ENCODE data around the gene OR52B6. TPM values are rescaled to one million over a fixed set of nuclear protein-coding genes. Genes with fewer than 3 reads are reported as not detected.
"Not testable (repeated sequence)": the region's sequence is repeated elsewhere in the genome, so short reads cannot be mapped to it uniquely, and the experiment has no call there.

OR52B6 gene
- total and polyA plus RNA-seq, 8 donors: not detected

DNA sequence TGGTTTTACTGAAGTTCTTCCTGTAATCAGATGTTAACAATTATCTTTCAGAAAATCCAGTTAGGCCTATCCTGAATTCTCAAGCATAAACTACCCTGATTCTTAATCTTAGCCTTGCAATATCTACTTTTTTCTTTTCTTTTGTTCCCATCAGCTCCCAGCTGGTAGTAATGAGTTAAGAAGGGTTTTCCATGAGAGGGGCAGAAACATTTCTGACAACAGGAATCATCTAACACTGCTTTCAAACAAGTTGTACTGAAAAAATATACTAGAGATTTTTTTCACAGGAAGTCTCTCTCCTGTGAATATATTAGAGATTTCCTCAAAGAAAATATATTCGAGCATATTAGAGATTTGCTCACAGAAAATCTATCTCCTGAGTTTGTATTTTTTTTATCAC, 12.5 kb downstream of the OR52B6 start:
- Histone ChIP-seq H3K4me3 (no peak overlapping the region), H3K36me3 (peaks cover 0 to 5% (median 0%) of the 10 kb centered on the region in 4 donors), H3K27me3 (no peaks in the 10 kb centered on the region), H3K9me3 (no peaks in the 10 kb centered on the region), H3K4me1 (peaks cover 5 to 19% (median 9%) of the 10 kb centered on the region in 4 donors), H3K27ac (no peak overlapping the region)
- intact Hi-C loops (cut with DNase I; ENCODE audit: low total_unique reads): no loop called here
- WGBS, 5 donors: 20 to 36% (median 26%) methylated on average over 1 of the region's 1 CpG
- no peak for DNase-seq
- TF ChIP-seq, protein P1, sequence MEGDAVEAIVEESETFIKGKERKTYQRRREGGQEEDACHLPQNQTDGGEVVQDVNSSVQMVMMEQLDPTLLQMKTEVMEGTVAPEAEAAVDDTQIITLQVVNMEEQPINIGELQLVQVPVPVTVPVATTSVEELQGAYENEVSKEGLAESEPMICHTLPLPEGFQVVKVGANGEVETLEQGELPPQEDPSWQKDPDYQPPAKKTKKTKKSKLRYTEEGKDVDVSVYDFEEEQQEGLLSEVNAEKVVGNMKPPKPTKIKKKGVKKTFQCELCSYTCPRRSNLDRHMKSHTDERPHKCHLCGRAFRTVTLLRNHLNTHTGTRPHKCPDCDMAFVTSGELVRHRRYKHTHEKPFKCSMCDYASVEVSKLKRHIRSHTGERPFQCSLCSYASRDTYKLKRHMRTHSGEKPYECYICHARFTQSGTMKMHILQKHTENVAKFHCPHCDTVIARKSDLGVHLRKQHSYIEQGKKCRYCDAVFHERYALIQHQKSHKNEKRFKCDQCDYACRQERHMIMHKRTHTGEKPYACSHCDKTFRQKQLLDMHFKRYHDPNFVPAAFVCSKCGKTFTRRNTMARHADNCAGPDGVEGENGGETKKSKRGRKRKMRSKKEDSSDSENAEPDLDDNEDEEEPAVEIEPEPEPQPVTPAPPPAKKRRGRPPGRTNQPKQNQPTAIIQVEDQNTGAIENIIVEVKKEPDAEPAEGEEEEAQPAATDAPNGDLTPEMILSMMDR (IDR thresholded peaks at IDR 0.05): no peak
- no peak for TF ChIP-seq POLR2AphosphoS5 (IDR thresholded peaks at IDR 0.05)
- TF ChIP-seq EP300 (IDR thresholded peaks at IDR 0.05): no peak
- TF ChIP-seq POLR2A (IDR thresholded peaks at IDR 0.05): no peak

DNA sequence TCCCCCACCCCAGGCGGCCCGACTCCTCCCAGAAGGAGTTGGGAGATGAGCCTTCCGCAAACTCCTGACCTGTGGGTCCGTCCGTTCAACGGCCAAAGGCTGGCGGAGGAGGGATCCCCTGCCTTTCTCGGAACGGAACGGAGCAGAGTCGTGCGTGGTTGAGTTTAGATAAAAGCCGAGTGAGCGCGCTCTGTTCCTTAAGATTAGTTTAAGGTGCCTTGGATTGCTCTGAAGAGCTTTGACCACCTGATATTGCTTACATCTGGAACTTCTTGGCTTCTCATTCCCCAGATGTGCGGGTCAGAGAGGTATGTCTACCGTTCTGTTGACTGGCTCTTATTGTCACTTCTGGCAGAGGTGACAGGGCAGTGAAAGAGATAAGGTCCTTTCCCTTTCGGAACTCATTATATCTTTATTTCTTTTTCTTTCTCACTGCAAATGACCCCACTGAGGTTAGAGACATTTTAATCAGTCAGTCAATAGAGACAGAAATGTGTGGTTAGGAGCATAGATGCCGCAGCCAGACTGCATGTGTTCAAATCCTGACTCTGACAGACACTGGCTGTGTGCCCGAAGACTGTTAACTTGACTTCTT, 16.0 kb downstream of the OR52B6 start, which contains the start of gene TRIM6:
TSS of gene TRIM6 (plus strand) at position 31 of the 595 bp plus-strand sequence. CDS start at position 292, 261 bp downstream.
- peak; percentile 35 to 76 for DNase-seq
- Histone ChIP-seq H3K4me1 (peaks cover 5 to 29% (median 21%) of the 10 kb centered on the region in 4 donors), H3K27ac (peak within 1 kb of the TSS in 3 of 5 donors; percentile 63 to 80 (median 64)), H3K9me3 (no peaks in the 10 kb centered on the region), H3K27me3 (no peaks in the 10 kb centered on the region), H3K36me3 (no peaks in the 10 kb centered on the region), H3K4me3 (peak within 1 kb of the TSS; percentile 45 to 55 (median 48))
- TF ChIP-seq, protein P1 (IDR thresholded peaks at IDR 0.05): no peak
- TF ChIP-seq POLR2AphosphoS5 (IDR thresholded peaks at IDR 0.05) (no peak), POLR2A (IDR thresholded peaks at IDR 0.05) (no peak), EP300 (IDR thresholded peaks at IDR 0.05) (no peak)
- 3 to 8% (median 6%) methylated on average over 20 of the region's 20 CpGs for WGBS, 5 donors
- intact Hi-C loops (cut with DNase I; ENCODE audit: low total_unique reads): no loop called here

DNA sequence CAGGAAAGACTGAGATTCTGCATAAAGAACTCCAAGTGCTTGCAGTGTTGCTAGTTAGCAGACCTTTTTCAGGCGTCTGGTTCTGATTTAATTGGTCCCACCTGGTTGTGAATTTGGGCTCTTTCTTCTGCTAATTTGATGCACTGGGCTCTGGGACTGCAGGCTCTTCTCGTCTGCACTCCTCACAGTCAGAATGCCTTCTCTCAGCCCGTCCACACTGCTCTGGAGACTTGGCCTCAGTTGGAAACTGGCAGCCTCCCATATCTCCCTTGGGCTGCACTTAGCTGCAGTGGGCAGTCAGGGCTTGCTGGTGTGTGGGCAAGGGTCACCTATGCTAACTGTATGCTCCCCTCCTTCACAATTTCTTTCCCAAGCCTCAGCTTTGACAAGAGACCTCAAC, 17.3 kb downstream of the OR52B6 start:
- no peak for DNase-seq
- H3K4me3 ChIP-seq: no peak overlapping the region
- no peak for TF ChIP-seq POLR2AphosphoS5 (IDR thresholded peaks at IDR 0.05)
- TF ChIP-seq EP300 (IDR thresholded peaks at IDR 0.05): no peak
- no peak for TF ChIP-seq POLR2A (IDR thresholded peaks at IDR 0.05)
- TF ChIP-seq, protein P1 (IDR thresholded peaks at IDR 0.05): no peak
- peaks cover 5 to 29% (median 21%) of the 10 kb centered on the region in 4 donors for H3K4me1 ChIP-seq
- H3K27ac ChIP-seq: no peak overlapping the region
- H3K9me3 ChIP-seq: no peaks in the 10 kb centered on the region
- H3K36me3 ChIP-seq: no peaks in the 10 kb centered on the region
- WGBS, 5 donors: 46 to 60% (median 50%) methylated on average over 3 of the region's 3 CpGs
- no peaks in the 10 kb centered on the region for H3K27me3 ChIP-seq
- intact Hi-C loops (cut with DNase I; ENCODE audit: low total_unique reads): no loop called here

DNA sequence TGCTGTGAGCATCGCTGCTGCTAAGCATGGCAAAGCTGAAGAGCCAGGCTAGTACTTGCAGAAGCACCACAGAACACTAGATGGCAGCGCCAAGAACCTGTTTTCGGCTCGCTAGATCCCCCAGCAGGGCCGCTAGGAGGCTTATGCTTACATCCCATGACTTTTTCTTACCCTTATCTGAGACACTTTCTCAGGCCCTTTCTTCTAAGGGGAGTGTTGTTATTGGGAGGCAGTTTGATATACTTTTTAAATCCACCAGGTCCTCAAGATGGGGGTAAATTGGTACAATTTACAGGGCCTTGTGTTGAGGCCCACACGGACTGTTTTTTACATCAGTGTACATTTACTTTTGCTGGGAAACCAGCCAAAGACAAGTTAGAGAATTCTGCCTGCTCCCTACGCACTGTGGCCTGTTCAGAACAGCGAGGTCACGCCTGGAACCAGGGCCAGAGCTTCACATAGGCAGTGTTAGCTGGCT, 19.7 kb downstream of the OR52B6 start:
- H3K4me3 ChIP-seq: no peak overlapping the region
- H3K36me3 ChIP-seq: peaks cover 0 to 6% (median 0%) of the 10 kb centered on the region in 4 donors
- intact Hi-C loops (cut with DNase I; ENCODE audit: low total_unique reads): no loop called here
- peak; percentile 77 to 92 for DNase-seq
- H3K9me3 ChIP-seq: no peaks in the 10 kb centered on the region
- H3K27ac ChIP-seq: peak overlapping the region; percentile 44 to 74 (median 70)
- TF ChIP-seq POLR2A (IDR thresholded peaks at IDR 0.05): no peak
- TF ChIP-seq, protein P1 (IDR thresholded peaks at IDR 0.05): peak in 5 of 7 experiments; percentile 53 to 72 (median 71)
- H3K4me1 ChIP-seq: peaks cover 5 to 29% (median 21%) of the 10 kb centered on the region in 4 donors
- WGBS, 5 donors: 17 to 24% (median 20%) methylated on average over 8 to 9 of the region's 9 CpGs
- H3K27me3 ChIP-seq: no peaks in the 10 kb centered on the region

DNA sequence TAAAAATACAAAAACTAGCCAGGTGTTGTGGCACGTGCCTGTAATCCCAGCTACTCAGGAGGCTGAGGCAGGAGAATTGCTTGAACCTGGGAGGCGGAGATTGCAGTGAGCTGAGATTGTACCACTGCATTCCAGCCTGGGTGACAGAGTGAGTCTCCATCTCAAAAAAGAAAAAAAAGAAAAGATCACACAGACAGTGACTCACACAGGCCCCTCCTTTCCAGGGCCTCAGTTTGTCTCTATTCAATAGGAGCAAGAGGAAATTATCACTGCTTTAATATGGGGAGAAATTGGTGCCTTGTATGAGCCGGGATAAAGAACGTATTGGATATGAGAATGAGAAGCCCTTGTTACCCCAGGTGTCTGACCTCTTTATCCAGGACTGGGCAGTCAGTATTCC, 22.1 kb downstream of the OR52B6 start:
- 90 to 96% (median 92%) methylated on average over 4 of the region's 4 CpGs for WGBS, 5 donors
- H3K4me3 ChIP-seq; H3K9me3 ChIP-seq; H3K27ac ChIP-seq; DNase-seq; intact Hi-C loops (cut with DNase I; ENCODE audit: low total_unique reads); H3K36me3 ChIP-seq; H3K27me3 ChIP-seq: not testable (repeated sequence)
- H3K4me1 ChIP-seq: peaks cover 0 to 29% (median 9%) of the 10 kb centered on the region in 4 donors

All from stomach (tissue), 9 donors.